Measurements from ENCODE around the gene CXADR. TPM values are rescaled to one million over a fixed set of nuclear protein-coding genes. Genes with fewer than 3 reads are reported as not detected.

Gene CXADR
- total RNA-seq: 10 to 100 TPM; 19.3 to 22.0 TPM

GRCh38 chr21:17512253-17513213, at the start of gene CXADR:
TSS of gene CXADR (plus strand) at chr21:17513043. CDS start at chr21:17513130, 87 bp downstream.

GRCh38 chr21:17612565-17613241, 99.9 kb downstream of the CXADR start, which contains the start of gene BTG3:
TSS of gene BTG3 (minus strand) at chr21:17612901. CDS start at chr21:17609144, 3,757 bp downstream.

Small RNA genes within 50 kb of the gene (small RNA-seq; reads per million reads assigned to genes)
- gene RF00019: 0 reads per million in 2 donors
- gene RN7SL163P: 0 reads per million in 2 donors
- gene RPL39P40: 0 reads per million in 2 donors

Other genes starting within 250 kb of the CXADR start
- 10 to 100 TPM; 60.6 to 60.9 TPM for gene BTG3, start 99.9 kb downstream of the CXADR start, total RNA-seq

All from melanocyte of skin (primary cell).